Left colon (tissue), 2 donors: ENCODE results near the gene NR3C2. TPM values are rescaled to one million over a fixed set of nuclear protein-coding genes. Genes with fewer than 3 reads are reported as not detected.
"Not testable (repeated sequence)": the region's sequence is repeated elsewhere in the genome, so short reads cannot be mapped to it uniquely, and the experiment has no call there.

ENCODE experiments used
- ATAC-seq: fragments of 200-7000 bp; cut with Tn5 transposase; one replicate; pipeline ENCODE4 v1.9.1; 2020; ENCODE audit warnings: mild to moderate bottlenecking, moderate library complexity
- DNase-seq, 2 donors: peaks; one replicate each; pipeline ENCODE4 v3.0.0-alpha.2; 2020
- intact Hi-C, 2 donors: fragments of 100-400 bp; cut with DNase I in 1 of 2; cut with micrococcal nuclease in 1 of 2; formaldehyde crosslinking; loops; one replicate each; pipeline versions ENCODE4 v1.11.2 to v1.14.0; 2022; cut with DNase I, micrococcal nuclease
- total RNA-seq, 2 donors: library from RNA; stranded (reverse); fragmentation: NEBNext Ultra II Directional; extraction: Animal tissue kit (Norgen Biotek cat#: 25700); gene quantifications; one replicate each; pipeline ENCODE4 v1.2.1, GENCODE V29; 2021
- donor health status: DM: no; HTN: no; CAD: no.
- donor health status: DM: yes; HTN: yes; CAD: no.

Gene NR3C2
- total RNA-seq, 2 donors from 2014 or later: 113 to 131 TPM

DNA sequence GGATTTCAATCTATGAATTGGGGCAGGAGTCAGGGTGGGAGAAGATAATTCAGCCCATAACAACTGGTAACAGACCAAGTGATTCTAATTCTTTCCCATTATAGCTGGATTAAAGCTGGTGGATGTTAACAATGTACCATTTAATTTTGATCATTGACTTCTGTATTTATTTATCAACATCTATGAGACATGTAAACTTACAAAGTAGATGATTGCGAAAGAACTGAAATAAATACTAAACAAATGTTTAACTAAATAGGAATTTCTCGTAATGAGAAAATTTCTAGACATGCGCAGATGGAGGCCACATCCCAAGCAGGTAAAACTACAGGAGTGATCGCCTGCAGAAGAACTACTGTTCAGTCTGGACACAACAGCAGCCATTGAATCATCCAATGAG lies 107.1 kb downstream of the NR3C2 start:
- intact Hi-C loops: no loop called here
- DNase-seq (no peak), ATAC-seq (no peak)

DNA sequence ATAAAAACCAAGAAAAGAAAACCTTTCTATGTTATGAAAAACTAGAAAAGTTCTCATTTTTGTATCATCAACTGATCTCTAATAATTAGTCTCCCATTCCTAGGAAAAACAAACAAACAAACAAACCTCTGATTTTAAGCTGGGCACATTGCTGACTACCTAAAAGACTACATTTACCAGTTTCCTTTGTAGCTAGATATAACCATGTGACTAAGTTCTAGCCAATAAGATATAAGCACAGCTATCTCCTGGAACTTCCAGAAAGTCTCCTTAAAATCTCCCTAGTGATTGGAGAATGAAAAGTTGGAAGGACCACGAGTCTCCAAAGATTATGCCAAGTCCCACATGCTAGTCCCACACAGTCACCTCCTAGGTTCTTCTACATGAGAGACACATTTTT lies 108.9 kb downstream of the NR3C2 start:
- DNase-seq (no peak), ATAC-seq (no peak)
- intact Hi-C loops: no loop called here

DNA sequence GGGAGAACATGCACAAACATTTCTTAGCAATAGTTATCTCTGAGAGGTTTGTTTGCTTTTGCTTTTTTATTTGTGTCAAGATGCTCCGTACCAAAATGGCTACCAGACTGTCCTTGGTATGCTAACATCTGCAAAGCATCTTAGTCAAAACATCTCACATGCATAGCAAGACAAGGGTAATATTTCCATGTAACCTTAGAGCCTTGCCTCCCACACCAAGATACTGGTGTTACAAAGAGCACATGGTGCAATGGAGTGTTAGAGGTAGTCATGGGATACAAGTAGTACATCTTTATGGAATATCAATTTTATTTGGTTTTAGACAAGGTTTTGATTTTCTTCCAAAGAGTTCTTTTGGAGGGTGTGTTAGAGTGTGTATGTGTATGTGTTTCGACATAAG lies 109.7 kb downstream of the NR3C2 start:
- ATAC-seq (no peak), DNase-seq (no peak)

DNA sequence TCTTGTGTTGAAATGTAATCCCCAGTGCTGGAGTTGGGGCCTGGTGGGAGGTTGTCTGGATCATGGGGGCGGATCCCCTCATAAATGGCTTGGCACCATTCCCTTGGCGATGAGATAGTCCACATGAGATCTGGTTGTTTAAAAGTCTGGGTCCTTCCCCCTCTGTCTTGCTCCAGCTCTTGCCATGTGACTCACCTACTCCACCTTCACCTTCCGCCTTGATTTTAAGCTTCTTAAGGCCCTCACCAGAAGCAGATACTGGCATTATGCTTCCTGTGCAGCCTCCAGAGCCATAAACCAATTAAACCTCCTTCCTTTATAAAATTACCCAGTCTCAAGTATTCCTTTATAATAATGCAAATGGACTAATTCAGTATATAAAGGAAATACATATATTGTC lies 111.5 kb downstream of the NR3C2 start:
- DNase-seq (no peak), ATAC-seq (peak; percentile 68)
- intact Hi-C loops: no loop called here

More for the DNA sequence above, 109.7 kb downstream of the NR3C2 start:
- intact Hi-C loops: no loop called here

DNA sequence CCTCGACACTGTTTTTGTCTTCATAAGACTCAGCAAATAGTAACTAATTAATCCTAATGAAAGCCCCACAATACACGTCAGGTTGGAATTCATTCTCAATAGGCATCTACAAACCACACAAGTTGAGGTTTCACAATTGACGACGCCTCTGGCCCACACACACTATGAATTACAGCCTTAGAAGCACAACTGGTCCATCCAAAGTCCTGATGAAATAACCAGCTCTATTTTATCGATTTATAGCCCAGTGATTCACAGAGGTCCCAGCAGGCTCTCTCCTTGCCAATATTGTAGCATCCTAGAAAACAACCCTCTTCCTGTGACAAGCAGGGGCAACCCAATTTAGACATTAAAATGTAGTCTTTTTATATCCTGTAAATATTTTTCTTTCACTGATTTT lies 112.1 kb downstream of the NR3C2 start:
- ATAC-seq: no peak
- intact Hi-C loops: no loop called here
- no peak for DNase-seq

DNA sequence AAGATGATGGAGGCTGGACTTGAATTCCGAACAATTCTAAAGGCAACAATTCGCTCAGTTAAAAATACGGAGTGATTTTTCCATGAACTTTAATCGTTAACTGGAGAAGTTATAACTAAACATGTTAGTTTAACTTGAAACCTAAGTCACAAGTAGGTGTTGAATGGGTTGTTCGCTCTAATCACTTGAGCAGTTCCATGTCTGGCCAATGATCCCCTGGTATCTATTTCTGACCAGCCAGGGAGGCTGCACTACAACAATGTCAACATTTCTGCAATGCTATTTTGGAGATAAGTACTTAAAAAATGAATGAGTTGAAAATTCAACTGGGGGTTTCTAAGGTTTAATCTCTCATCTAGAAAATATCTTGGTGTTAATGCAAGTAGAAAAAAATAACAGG lies 112.5 kb downstream of the NR3C2 start:
- DNase-seq: no peak
- intact Hi-C loops: no loop called here
- no peak for ATAC-seq

DNA sequence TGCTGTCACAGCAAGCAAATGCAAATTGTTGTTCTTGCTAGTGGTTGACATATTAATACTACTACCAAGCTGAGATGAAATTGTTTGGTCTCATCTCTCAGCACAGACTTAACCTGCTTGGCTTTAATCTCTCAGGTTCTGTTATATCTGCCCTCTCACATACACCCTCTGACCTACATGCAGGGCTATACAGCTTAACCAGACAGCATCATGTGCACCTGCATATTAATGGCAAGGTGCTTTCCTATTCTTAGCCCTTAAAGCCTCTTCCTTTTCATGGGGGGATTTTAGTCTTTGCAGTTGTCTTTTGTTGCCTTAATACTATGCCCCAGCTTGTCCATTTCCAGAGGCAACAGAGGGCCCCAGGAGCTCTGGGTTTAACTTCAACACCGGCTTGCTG lies 114.5 kb downstream of the NR3C2 start:
- no peak for DNase-seq
- intact Hi-C loops: no loop called here
- peak; percentile 23 for ATAC-seq

DNA sequence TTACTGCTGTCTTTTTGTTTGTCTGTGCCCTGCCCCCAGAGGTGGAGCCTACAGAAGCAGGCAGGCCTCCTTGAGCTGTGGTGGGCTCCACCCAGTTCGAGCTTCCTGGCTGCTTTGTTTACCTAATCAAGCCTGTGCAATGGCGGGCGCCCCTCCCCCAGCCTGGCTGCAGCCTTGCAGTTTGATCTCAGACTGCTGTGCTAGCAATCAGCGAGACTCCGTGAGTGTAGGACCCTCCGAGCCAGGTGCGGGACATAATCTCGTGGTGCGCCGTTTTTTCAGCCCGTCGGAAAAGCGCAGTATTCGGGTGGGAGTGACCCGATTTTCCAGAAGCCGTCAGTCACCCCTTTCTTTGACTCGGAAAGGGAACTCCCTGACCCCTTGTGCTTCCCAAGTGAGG lies 118.9 kb downstream of the NR3C2 start:
- intact Hi-C loops, ATAC-seq, DNase-seq: not testable (repeated sequence)

DNA sequence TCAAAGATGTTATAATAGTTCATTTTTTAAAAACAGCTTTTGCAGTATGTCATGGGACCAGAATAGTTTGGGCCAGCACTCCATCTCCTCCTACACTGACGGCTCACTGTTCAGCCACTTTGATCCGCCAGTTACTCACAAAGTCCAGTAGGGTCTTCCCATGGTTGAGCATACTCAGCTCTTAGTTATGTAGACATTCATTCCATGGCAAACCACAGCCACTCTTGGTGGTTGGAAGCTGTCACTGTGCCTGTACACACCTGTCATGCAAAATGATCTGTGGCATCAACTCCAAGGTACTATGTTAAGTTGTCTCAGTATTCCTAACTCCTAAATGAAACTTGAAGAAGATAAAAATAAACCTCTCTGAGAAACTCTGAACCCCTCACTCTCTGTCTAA lies 127.2 kb downstream of the NR3C2 start:
- DNase-seq (no peak), ATAC-seq (no peak)
- intact Hi-C loops: no loop called here

DNA sequence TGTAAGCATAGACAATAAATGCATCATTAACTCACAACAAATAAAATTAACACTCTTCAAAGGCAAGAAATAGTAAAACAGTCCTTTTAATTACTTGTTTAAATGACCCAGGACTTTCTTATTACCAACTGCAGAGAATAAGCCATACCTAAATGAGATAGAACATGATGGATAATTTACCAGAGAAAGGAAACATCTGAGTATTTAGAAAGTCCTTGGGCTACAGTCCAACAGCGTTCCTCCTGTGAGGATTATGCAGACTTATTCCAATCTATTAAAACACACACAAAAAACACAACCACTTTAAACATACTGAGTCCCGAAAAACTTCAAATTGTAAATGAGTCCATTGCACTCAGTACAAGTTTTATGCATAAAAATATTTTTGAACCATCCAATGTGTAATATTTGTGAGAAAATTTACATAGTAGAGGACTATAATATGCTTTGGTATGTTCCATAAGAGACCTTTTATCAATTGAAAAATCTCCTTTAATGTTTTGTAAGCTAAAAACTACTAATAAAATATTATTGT lies 129.2 kb downstream of the NR3C2 start:
- intact Hi-C loops: no loop called here
- DNase-seq: no peak
- ATAC-seq: no peak

DNA sequence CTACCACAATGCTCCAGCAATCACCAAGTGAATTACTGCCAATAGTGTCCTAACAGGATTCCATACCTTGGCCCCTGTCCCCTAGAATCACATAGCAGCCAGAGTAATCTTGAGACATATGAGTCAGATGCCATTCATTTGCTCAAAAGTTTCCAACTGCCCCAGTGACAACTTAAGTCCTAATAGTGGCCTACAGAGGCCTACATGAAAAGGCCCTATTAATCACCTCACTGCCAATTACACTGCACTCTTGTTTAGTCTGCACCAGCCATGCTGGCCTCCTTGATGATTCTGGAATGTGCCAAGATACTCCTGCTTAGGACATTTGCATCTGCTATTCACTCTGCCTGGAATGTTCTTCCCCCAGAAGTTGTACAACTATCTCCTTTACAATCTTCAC lies 130.7 kb downstream of the NR3C2 start:
- DNase-seq: no peak
- intact Hi-C loops: no loop called here
- ATAC-seq: no peak

DNA sequence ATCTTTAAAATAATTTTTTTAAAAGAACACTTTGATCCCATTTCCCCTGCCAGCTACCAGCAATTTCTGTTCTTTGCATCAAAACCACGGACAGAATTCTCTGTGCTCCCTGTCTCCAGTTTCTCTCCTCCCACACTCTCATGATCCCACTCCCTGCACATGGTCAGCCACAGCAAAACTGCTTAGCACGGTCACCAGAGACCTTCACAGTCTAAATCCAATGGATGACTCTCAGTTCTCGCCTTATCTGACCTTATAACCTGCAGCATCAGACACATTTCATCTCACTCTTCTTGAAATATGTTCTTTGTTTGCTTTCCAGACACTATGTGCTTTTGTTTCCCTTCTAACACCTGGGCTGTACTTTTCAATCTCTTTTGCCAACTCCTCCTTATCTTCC lies 131.5 kb downstream of the NR3C2 start:
- ATAC-seq (peak; percentile 14), DNase-seq (no peak)
- intact Hi-C loops: no loop called here

DNA sequence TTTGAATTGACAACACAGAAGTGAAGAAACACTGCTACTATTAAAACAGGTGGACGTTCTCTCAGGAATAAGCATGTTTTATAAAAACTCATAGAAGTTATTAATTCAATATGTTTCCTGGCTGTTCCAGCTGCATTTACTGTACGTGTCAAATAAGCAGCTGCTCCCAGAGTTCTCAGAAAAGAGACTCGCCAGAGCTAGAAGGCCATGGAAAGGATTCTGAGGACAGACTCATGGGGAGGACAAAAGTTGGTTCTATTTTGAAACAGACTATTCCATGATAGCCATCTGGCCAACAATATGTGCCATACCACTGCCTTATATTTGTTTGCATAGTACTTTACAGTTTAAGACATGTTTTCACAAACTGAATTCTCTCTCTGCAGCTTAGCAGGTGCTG lies 136.5 kb downstream of the NR3C2 start:
- ATAC-seq (peak; percentile 40), DNase-seq (no peak)
- intact Hi-C loops: no loop called here

DNA sequence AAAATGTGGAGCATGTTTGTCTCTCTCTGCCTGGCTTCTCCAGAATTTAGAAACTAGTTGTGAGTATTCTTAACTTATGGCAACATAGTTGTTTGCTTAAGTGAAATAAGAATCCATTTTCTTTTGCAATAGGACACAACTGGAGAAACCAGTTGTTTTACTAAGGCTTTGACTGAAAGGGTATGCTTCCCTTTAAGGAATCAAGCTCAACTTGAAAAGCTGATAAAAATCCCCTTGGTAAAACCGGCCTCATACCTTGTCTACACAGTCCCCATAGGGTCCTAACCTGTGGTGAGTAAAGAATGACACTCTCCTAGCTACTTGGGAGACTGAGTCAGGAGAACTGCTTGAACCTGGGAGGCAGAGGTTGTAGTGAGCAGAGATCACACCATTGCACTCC lies 139.8 kb downstream of the NR3C2 start:
- intact Hi-C loops: no loop called here
- ATAC-seq: no peak
- no peak for DNase-seq

DNA sequence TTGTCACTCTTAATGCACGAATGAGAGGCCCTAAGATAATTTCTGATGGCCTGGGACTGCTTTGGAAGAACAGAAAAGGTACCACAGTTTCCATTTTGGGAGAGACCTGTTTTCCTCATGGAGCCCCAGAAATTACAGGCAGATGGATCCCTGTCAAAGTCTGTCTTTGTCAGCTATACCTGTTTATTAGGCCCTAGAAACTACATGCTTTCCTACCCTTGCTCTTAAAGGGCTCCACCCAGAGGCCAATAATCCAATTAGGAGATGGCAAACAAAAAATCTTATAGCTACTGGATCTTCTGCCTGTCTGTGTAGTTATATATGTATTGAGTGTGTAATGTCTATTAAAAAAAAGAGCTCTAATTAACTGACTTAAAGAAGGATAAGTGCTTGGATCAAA lies 141.3 kb downstream of the NR3C2 start:
- ATAC-seq: no peak
- intact Hi-C loops: no loop called here

DNA sequence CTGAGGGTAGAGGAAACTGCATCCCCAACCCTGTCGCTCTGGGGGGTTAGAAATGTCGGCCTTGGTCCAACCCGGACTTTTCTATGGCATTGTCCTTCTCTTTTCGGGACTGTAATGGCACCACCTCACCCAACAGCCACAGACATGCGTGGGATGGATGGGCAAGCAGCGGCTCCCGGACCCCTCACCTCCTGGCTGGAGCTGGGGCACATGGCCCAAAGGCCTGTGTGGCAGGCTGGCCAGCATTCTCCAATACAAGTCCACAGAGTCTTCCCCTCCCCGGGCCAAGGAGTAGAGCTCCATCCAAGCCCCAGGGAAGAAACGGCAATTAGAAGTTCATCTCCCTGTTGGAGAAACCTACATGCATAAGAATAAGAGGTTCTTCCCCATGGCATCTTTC lies 142.9 kb downstream of the NR3C2 start:
- intact Hi-C loops: no loop called here

More for the DNA sequence above, 141.3 kb downstream of the NR3C2 start:
- no peak for DNase-seq

DNA sequence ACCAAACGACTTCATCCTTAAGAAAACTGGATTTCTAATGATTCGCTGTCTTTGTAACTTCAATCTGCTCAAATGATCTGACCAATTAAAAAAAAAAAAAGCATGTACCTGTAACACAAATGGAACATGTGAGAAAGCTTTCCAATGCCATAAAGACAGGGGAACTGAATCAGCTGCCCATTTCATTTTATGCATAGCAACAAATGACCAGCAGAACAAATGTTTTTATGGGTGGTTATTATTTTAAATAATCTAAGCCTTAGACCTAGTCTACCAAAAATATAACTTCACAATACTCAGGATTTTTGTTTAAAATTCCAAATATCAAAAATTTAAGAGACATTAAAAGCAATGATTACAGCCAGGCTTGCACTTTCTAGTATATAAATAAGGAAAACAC lies 145.7 kb downstream of the NR3C2 start:
- DNase-seq: no peak
- intact Hi-C loops: no loop called here
- ATAC-seq: no peak

More for the DNA sequence above, 142.9 kb downstream of the NR3C2 start:
- no peak for ATAC-seq
- no peak for DNase-seq

DNA sequence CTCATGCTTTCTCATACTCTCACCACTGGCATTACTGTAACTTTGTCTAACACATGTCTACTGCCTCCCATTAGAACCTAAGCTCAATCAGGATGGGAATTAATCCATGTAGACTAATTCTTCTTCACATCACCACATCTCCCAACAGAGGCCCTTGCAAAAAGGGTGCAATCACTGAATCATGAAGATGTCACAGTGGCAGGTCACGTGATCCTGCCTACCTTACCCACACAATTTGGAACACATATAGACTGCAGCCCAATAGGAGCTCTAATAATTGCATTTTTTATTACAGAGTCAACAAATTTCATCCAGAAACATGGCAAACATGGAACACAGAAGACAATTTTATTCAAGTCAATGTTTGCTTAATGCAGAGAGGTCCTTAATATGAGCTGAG lies 146.6 kb downstream of the NR3C2 start:
- intact Hi-C loops: no loop called here
- no peak for ATAC-seq
- no peak for DNase-seq

DNA sequence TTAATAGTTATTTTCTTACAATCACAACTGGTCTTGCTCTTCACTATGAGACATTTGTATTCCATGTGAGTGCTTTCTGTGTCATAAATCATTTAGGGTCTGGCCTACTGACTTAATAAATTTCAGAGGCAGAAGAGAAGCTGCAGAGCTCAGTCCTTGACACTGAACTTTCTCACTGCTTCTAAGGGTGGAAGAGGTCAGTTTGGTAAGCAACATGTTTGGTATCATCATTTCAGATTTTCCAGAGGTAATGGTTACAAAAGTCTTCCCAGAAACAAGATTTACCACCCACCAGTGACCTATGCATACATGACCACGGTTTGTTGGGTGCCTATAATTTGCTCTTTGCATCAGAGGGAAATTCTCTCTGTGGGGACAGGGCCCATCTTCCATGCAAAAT lies 148.6 kb downstream of the NR3C2 start:
- intact Hi-C loops: no loop called here
- ATAC-seq (no peak), DNase-seq (no peak)

DNA sequence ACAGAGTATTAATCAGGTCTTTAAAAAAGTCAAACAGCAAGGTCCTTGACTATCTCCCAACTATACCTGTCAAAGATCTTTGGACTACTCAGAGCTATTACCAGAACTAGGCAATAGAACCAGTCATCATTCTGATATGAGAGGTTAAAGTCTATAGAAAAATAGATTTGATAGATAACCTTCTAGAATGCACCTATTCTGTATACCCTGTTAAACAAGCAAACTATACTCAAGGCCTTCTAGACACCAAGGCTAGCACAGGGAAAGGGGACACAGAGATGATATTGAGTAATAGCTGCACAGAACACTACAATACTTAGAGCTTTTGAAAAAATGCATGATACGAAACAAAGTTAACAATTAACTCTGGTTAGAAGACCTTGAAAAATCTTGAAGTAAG lies 149.5 kb downstream of the NR3C2 start:
- ATAC-seq: peak; percentile 76
- intact Hi-C loops: no loop called here
- DNase-seq: no peak

DNA sequence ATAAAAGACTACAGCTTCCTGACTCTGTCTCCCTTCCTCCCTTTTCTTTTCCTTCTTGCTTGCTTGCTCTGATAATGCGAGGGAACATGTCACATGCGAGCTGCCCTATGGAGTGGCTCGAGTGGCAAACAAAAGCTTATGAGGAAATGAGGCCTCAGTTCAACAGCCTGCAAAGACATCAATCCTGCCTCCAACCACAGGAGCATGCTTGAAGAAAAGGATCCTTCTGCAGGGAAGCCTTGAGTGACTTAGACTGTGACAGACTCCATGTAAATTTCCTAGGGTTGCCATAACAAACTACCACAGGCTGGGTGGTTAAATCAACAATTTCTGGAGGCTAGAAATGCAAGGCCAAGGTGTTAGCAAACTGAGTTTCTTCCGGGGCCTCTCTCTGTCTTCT lies 152.5 kb downstream of the NR3C2 start:
- DNase-seq (no peak), ATAC-seq (peak; percentile 57)
- intact Hi-C loops: loop anchor here in 1 of 2 donors (5.0 kb wide), 1 partner anchor 158 kb away; no protein-coding TSS in a partner anchor
